NCI-H2196 (cell line): ENCODE results near the gene TESK2.
"Not testable (repeated sequence)": the region's sequence is repeated elsewhere in the genome, so short reads cannot be mapped to it uniquely, and the experiment has no call there.

Experiments used
- DNase-seq: peaks from one replicate; lab custom pipeline; 2025; ENCODE audit not compliant: unreplicated experiment; lab: John Stamatoyannopoulos, UW

TESK2 gene, protein sequence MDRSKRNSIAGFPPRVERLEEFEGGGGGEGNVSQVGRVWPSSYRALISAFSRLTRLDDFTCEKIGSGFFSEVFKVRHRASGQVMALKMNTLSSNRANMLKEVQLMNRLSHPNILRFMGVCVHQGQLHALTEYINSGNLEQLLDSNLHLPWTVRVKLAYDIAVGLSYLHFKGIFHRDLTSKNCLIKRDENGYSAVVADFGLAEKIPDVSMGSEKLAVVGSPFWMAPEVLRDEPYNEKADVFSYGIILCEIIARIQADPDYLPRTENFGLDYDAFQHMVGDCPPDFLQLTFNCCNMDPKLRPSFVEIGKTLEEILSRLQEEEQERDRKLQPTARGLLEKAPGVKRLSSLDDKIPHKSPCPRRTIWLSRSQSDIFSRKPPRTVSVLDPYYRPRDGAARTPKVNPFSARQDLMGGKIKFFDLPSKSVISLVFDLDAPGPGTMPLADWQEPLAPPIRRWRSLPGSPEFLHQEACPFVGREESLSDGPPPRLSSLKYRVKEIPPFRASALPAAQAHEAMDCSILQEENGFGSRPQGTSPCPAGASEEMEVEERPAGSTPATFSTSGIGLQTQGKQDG

DNA sequence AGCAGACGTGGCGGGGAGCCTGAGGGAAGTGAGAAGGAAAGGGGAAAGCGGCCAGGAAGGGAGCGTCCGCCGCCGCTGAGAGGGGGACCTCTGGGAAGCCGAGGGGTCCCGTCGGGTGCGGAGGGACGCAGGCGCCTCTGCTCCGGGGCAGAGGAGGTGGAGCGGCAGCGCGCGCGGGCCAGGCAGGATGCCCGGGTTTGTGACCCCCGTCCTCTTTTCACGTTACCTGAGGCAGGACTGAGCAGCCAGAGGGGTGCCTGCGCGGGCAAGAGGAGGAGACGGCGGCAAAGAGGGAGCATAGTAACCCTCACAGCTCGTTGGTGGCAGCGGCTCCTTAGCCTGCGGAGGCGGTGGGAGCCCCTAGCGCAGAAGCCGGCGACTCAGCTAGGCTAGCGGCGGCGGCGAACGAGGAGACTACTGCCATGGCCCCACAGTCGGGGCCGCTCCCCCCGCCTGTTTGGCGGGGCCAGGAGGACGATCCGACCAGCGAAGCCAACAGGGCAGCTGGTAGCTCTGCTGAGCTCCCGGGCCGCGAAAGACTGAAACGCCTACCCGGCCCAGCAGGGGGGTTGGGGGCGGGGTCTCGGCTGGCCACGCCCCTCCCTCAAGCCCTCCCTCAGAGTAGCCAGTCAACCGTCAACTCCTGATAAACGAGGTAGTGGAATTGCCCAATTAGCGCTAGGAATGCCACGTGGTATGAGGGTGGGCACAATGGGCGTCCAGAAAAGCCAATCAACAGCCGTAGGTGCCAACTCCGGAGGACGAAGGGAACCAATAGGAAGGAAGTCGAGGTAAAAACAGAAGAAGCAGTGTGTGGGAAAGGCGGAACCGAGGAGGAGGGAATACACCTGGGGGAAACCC, at the start of gene TESK2:
TSS of gene TESK2 (minus strand) at position 538 of the 861 bp plus-strand sequence. CDS start 33,378 bp downstream, outside the sequence.
- peak; percentile 99 for DNase-seq

GRCh38 chr1:45536886-45537285, 45.9 kb upstream of the TESK2 start:
- no peak for DNase-seq

- DNase-seq, result no peak
Observed at GRCh38 chr1:45535988-45536766, 45.2 kb upstream of the TESK2 start.

DNA sequence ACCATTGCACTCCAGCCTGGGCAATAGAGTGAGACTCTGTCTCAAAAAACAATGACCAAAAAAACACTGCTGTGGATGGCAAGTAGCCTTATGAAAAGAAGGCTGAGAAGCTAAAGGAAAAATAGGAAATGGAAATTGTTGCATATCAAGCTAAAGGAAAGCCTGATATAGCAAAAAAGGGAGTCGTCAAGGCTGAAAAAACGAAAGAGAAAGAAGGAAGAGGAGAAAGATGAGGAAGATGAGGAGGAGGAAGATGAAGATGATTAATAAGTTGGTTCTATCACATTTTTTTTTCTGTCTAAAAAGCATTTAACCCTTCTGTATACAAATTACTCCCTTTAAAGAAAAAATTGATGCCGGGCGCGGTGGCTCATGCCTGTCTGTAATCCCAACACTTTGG, 40.9 kb upstream of the TESK2 start:
- no peak for DNase-seq

- DNase-seq, result no peak
Observed at GRCh38 chr1:45530632-45531135, 39.7 kb upstream of the TESK2 start.

GRCh38 chr1:45526135-45526644, 35.2 kb upstream of the TESK2 start:
- no peak for DNase-seq

GRCh38 chr1:45523975-45524374, 33.0 kb upstream of the TESK2 start:
- DNase-seq, result not testable (repeated sequence)

DNA sequence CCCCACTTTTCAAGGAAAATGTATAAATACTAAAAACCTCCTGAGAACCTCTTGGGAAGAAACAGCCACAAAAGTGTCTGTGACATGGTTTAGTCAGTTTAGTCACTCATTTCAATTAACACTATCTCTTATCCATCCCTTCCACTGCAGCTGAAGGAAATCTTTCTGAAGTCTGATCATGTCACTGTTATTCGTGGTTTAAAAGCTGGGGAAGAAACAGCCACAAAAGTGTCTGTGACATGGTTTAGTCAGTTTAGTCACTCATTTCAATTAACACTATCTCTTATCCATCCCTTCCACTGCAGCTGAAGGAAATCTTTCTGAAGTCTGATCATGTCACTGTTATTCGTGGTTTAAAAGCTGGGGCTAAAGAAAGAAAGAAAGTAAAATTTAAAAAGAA, 32.6 kb upstream of the TESK2 start:
- DNase-seq, result not testable (repeated sequence)

- no peak for DNase-seq
Observed at GRCh38 chr1:45522324-45523104, 31.6 kb upstream of the TESK2 start.

DNA sequence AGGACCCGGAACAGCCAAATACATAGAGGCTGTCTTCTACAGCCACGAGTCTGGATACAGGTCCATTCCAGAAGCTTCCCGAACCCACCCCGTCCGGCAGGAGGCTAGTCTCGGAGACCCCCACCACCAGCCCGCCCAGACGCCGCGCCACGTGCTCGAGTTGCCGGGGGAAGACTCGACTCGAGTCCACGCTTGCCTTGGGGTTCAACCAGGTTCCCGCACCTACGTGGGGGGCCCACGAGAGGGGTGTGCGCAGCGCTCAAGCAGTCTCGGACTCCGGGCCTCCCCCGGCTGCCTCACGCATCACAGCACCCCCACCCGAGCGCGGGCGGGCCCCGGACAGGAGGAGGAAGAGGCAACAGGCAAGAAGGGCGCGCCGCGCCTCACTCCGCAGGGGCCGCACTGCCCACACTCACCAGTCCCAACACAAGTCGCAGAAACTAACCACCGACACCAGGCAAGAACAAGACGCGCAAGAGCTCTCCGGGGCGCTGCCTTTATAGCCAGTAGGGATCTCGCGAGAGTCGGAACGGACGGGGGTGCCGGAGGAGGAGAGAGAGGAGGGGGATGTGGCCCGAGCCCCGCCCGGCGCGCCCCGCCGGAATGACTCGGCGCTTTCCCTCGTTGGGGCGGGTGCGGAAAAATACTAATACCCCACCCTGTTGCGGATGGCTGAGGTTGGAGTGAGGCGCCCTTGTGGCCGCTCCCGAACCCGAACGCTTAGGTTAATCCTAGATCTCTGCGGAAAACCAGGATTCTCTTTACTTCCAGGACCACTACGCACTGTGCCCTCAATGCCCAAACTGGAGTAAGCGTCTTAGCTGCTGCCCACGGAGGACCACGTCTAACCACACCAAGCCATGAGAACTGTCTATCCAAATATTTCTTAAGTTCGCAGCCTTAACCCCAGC, 30.7 kb upstream of the TESK2 start, which contains the start of gene PRDX1:
TSS of gene PRDX1 (minus strand) at position 472 of the 911 bp plus-strand sequence. CDS start 2,841 bp downstream, outside the sequence.
- peak; percentile 95 for DNase-seq

- not testable (repeated sequence) for DNase-seq
Observed at GRCh38 chr1:45519774-45520173, 28.8 kb upstream of the TESK2 start.

GRCh38 chr1:45518910-45519309, 27.9 kb upstream of the TESK2 start:
- no peak for DNase-seq

- not testable (repeated sequence) for DNase-seq
Observed at GRCh38 chr1:45518366-45518765, 27.4 kb upstream of the TESK2 start.

DNA sequence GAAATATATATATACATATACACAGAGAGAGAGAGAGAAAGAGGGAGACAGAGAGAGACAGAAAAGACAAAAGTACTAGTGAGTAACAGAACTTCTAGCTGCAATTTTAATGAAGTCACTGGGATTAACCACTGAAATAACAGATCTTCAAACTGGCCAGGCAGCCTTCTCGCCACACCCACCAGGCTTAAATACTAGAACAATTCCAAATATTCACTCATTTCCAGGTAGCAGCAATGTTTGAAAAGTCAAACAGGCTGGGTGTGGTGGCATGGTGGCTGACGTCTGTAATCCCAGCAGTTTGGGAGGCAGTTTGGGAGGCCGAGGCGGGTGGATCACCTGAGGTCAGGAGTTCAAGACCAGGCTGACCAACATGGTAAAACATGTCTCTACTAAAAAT, 25.5 kb upstream of the TESK2 start:
- DNase-seq, result no peak

GRCh38 chr1:45516036-45516435, 25.1 kb upstream of the TESK2 start:
- DNase-seq, result no peak

DNA sequence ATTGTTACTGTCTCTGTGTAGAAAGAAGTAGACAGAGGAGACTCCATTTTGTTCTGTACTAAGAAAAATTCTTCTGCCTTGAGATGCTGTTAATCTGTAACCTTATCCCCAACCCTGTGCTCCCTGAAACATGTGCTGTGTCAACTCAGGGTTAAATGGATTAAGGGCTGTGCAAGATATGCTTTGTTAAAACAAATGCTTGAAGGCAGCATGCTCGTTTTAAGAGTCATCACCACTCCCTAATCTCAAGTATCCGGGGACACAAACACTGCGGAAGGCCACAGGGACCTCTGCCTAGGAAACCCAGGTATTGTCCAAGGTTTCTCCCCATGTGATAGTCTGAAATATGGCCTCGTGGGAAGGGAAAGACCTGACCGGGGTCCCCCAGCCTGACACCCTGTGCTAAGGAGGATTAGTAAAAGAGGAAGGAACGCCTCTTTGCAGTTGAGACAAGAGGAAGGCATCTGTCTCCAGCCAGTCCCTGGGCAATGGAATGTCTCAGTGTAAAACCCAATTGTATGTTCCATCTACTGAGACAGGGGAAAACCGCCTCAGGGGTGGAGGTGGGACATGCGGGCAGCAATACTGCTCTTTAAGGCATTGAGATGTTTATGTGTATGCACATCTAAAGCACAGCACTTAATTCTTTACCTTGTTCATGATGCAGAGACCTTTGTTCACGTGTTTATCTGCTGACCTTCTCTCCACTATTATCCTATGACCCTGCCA, 22.7 kb upstream of the TESK2 start:
- DNase-seq, result not testable (repeated sequence)

GRCh38 chr1:45512641-45513054, 21.7 kb upstream of the TESK2 start:
- DNase-seq, result peak; percentile 72
